WTC11 (cell line): ENCODE data around the gene RHOV.

Source experiments
- AR ChIP-seq: fragments of 250-450 bp; sonication (Bioruptor Pico); IDR thresholded peaks from 2 replicates; pipeline ENCODE4 v1.9.0; 2021; ENCODE audit warnings: mild to moderate bottlenecking
- ATF2 ChIP-seq: sonication (generic); formaldehyde crosslinking; IDR thresholded peaks from 2 replicates; pipeline ENCODE4 v1.8.1; 2022; ENCODE audit warnings: low read depth, missing genetic modification reagents, borderline replicate concordance
- CTCF ChIP-seq: fragments of 200-600 bp; IDR thresholded peaks from 2 replicates; pipeline ENCODE4 v1.8.0; 2022; ENCODE audit warnings: antibody characterized with exemption
- ERG ChIP-seq: fragments of 250-450 bp; sonication (Bioruptor Pico); IDR thresholded peaks from 2 replicates; pipeline ENCODE4 v1.8.0; 2021; ENCODE audit warnings: mild to moderate bottlenecking
- ETV6 ChIP-seq: sonication (generic); formaldehyde crosslinking; IDR thresholded peaks from 2 replicates; pipeline ENCODE4 v1.8.1; 2022; ENCODE audit warnings: mild to moderate bottlenecking, missing genetic modification reagents

GRCh38 chr15:40921949-40922607, 48.0 kb upstream of the RHOV start:
- TF ChIP-seq AR (CRISPR knock-in tag) (no peak), CTCF (no peak), ERG (no peak), ATF2 (CRISPR knock-in tag) (no peak), ETV6 (CRISPR knock-in tag) (no peak)
